IMR-90 (cell line): ENCODE results near the gene NEUROD4. TPM values are rescaled to one million over a fixed set of nuclear protein-coding genes. Genes with fewer than 3 reads are reported as not detected.

Experiments used
- ATAC-seq: fragments of 200-7000 bp; cut with Tn5 transposase; 2 replicates; pipeline ENCODE4 v1.9.1; 2020; ENCODE audit warnings: low read depth, mild to moderate bottlenecking, moderate library complexity
- BruUV-seq: library from RNA; stranded (reverse); fragments of 400-500 nt; replicated peaks from 2 replicates; lab custom pipeline; 2021; lab: Mats Ljungman, UMichigan
- CTCF ChIA-PET: fragments of 300-600 bp; formaldehyde crosslinking; extraction: SDS; loops from one replicate; lab custom pipeline; 2021; ENCODE audit warnings: antibody characterized with exemption; lab: Yijun Ruan, JAX
- POLR2A ChIA-PET: fragments of 300-600 bp; sonication (Branson Sonifier 250); formaldehyde crosslinking; loops from one replicate; lab custom pipeline; 2022; ENCODE audit warnings: antibody characterized with exemption; ENCODE audit not compliant: unreplicated experiment; lab: Charles Lee
- DNase-seq: peaks from one replicate; pipeline ENCODE4 v3.0.0; 2013
- H2AFZ ChIP-seq: replicated peaks from 2 replicates; pipeline ENCODE3; 2013; ENCODE audit warnings: low read length, mild to moderate bottlenecking; ENCODE audit not compliant: poor library complexity
- H2AK5ac ChIP-seq: 2 replicates; pipeline ENCODE4 v1.6.1; 2013; ENCODE audit warnings: low read depth, low read length, inconsistent platforms
- H2AK9ac ChIP-seq: replicated peaks from 2 replicates; pipeline ENCODE3; 2013; ENCODE audit warnings: mild to moderate bottlenecking, low read depth, low read length, moderate library complexity; ENCODE audit not compliant: poor library complexity
- H2BK120ac ChIP-seq: 2 replicates; pipeline ENCODE4 v1.6.1; 2013; ENCODE audit warnings: low read depth, low read length, inconsistent platforms
- H2BK15ac ChIP-seq: 3 replicates; pipeline ENCODE4 v1.6.1; 2013; ENCODE audit warnings: low read depth, low read length, inconsistent platforms
- H2BK20ac ChIP-seq: 2 replicates; pipeline ENCODE4 v1.6.1; 2013; ENCODE audit warnings: low read depth, mild to moderate bottlenecking, inconsistent platforms, low read length, moderate library complexity
- H2BK5ac ChIP-seq: 2 replicates; pipeline ENCODE4 v1.6.1; 2013; ENCODE audit warnings: mild to moderate bottlenecking, low read depth, low read length, inconsistent platforms; ENCODE audit not compliant: poor library complexity, severe bottlenecking
- H3K14ac ChIP-seq: replicated peaks from 2 replicates; pipeline ENCODE4 v1.6.1; 2013; ENCODE audit warnings: low read depth, low read length, inconsistent platforms
- H3K18ac ChIP-seq: 2 replicates; pipeline ENCODE4 v1.6.1; 2013; ENCODE audit warnings: low read depth, low read length, control low read depth
- H3K23ac ChIP-seq: 2 replicates; pipeline ENCODE4 v1.6.1; 2013; ENCODE audit warnings: low read depth, low read length, inconsistent platforms
- H3K27ac ChIP-seq: 2 replicates; pipeline ENCODE4 v1.5.1; 2013; ENCODE audit warnings: mild to moderate bottlenecking, control low read depth, low read length; ENCODE audit not compliant: insufficient read depth
- H3K27me3 ChIP-seq: 2 replicates; pipeline ENCODE4 v1.6.1; 2013; ENCODE audit warnings: low read length; ENCODE audit not compliant: control insufficient read depth, insufficient read depth
- H3K36me3 ChIP-seq: 2 replicates; pipeline ENCODE4 v1.6.1; 2013; ENCODE audit warnings: low read length, mixed read lengths; ENCODE audit not compliant: control insufficient read depth, insufficient read depth
- H3K4ac ChIP-seq: 2 replicates; pipeline ENCODE4 v1.6.1; 2013; ENCODE audit warnings: low read depth, low read length, inconsistent platforms
- H3K4me1 ChIP-seq: 2 replicates; pipeline ENCODE4 v1.6.1; 2013; ENCODE audit warnings: low read length, mixed read lengths; ENCODE audit not compliant: control insufficient read depth, insufficient read depth
- H3K4me2 ChIP-seq: 2 replicates; pipeline ENCODE4 v1.6.1; 2013; ENCODE audit warnings: low read depth, mild to moderate bottlenecking, control low read depth, low read length, moderate library complexity
- H3K4me3 ChIP-seq: 2 replicates; pipeline ENCODE4 v1.5.1; 2013; ENCODE audit warnings: low read depth, mild to moderate bottlenecking, control low read depth, low read length, moderate library complexity; ENCODE audit not compliant: insufficient read depth
- H3K56ac ChIP-seq: 2 replicates; pipeline ENCODE4 v1.6.1; 2013; ENCODE audit warnings: low read length, inconsistent platforms; ENCODE audit not compliant: insufficient read depth; ENCODE audit errors: extremely low read depth
- H3K79me1 ChIP-seq, 2 experiments: 2 replicates each; pipeline ENCODE4 v1.6.1; 2013; ENCODE audit warnings: low read length in 2 of 2, inconsistent platforms in 1 of 2, low read depth in 1 of 2
- H3K9ac ChIP-seq: 2 replicates; pipeline ENCODE4 v1.6.1; 2013; ENCODE audit warnings: low read depth, low read length, control low read depth
- H3K9me1 ChIP-seq: 2 replicates; pipeline ENCODE4 v1.6.1; 2013; ENCODE audit warnings: low read length, inconsistent platforms; ENCODE audit not compliant: insufficient read depth
- H3K9me3 ChIP-seq: 2 replicates; pipeline ENCODE4 v1.6.1; 2013; ENCODE audit warnings: low read length; ENCODE audit not compliant: control insufficient read depth, insufficient read depth
- H4K20me1 ChIP-seq: 2 replicates; pipeline ENCODE4 v1.6.1; 2013; ENCODE audit warnings: low read length, inconsistent platforms; ENCODE audit not compliant: insufficient read depth
- H4K5ac ChIP-seq: 2 replicates; pipeline ENCODE4 v1.6.1; 2013; ENCODE audit warnings: mild to moderate bottlenecking, low read depth, low read length, control low read depth
- H4K8ac ChIP-seq, 2 experiments: 2 replicates each; pipeline ENCODE4 v1.6.1; 2013; ENCODE audit warnings: low read depth in 2 of 2, low read length in 2 of 2, control low read depth in 1 of 2, inconsistent platforms in 1 of 2
- H4K91ac ChIP-seq: 2 replicates; pipeline ENCODE4 v1.6.1; 2013; ENCODE audit warnings: low read depth, low read length, inconsistent platforms; ENCODE audit not compliant: insufficient read depth
- CEBPB ChIP-seq: IDR thresholded peaks from 2 replicates; pipeline ENCODE4 v1.6.1; 2012; ENCODE audit warnings: low read depth, low read length, improper control_type of control experiment
- CHD1 ChIP-seq: IDR thresholded peaks from 2 replicates; pipeline ENCODE4 v1.6.1; 2012; ENCODE audit warnings: low read depth, low read length, improper control_type of control experiment
- CTCF ChIP-seq: conservative IDR thresholded peaks from 2 replicates; pipeline ENCODE4 v1.5.1; 2012; ENCODE audit warnings: mild to moderate bottlenecking, low read depth, low read length, improper control_type of control experiment
- FOS ChIP-seq: fragments of 150-350 bp; IDR thresholded peaks from 2 replicates; pipeline ENCODE4 v1.6.1; 2016; ENCODE audit warnings: low read depth, low read length
- MAFK ChIP-seq: IDR thresholded peaks from 2 replicates; pipeline ENCODE4 v1.6.1; 2012; ENCODE audit warnings: low read depth, low read length, improper control_type of control experiment
- MAZ ChIP-seq: IDR thresholded peaks from 2 replicates; pipeline ENCODE4 v1.6.1; 2012; ENCODE audit warnings: low read depth, mild to moderate bottlenecking, low read length, improper control_type of control experiment, moderate library complexity, borderline replicate concordance
- MXI1 ChIP-seq: IDR thresholded peaks from 2 replicates; pipeline ENCODE4 v1.6.1; 2012; ENCODE audit warnings: low read depth, mild to moderate bottlenecking, low read length, moderate library complexity, borderline replicate concordance
- POLR2A ChIP-seq: IDR thresholded peaks from 2 replicates; pipeline ENCODE4 v1.6.1; 2012; ENCODE audit warnings: mild to moderate bottlenecking, low read depth, low read length
- RAD21 ChIP-seq: IDR thresholded peaks from 2 replicates; pipeline ENCODE4 v1.6.1; 2012; ENCODE audit warnings: low read length, improper control_type of control experiment
- RFX5 ChIP-seq: IDR thresholded peaks from 2 replicates; pipeline ENCODE4 v1.8.0; 2012; ENCODE audit warnings: low read depth, mild to moderate bottlenecking, low read length, moderate library complexity
- USF2 ChIP-seq: fragments of 150-350 bp; IDR thresholded peaks from 2 replicates; pipeline ENCODE4 v1.6.1; 2017; ENCODE audit warnings: mild to moderate bottlenecking, antibody characterized with exemption, low read length, low read depth
- WGBS, 2 experiments: methylation state at CpG; one replicate each; pipeline versions ENCODE4 v1.1.5 to v1.1.7; 2013; ENCODE audit warnings: missing lambda C conversion rate in 2 of 2; ENCODE audit not compliant: insufficient read length in 1 of 2; ENCODE audit errors: extremely low coverage in 2 of 2; 5-methylcytosine and 5-hydroxymethylcytosine counted together
- dilution Hi-C: fragments of 300-500 bp; cut with HindIII; formaldehyde crosslinking; loops from one replicate; pipeline ENCODE4 v1.14.3; 2018; ENCODE audit warnings: low sequenced_read_pairs; ENCODE audit not compliant: unreplicated experiment
- in situ Hi-C: fragments of 300-500 bp; cut with MboI; formaldehyde crosslinking; loops from 3 replicates; pipeline ENCODE4 v1.14.3; 2019; ENCODE audit warnings: low sequenced_read_pairs, inconsistent platforms, mixed read lengths
- intact Hi-C: fragments of 100-400 bp; cut with micrococcal nuclease; formaldehyde crosslinking; loops from 2 replicates; pipeline ENCODE4 v1.10.0; 2022
- polyA plus RNA-seq, 3 experiments: library from polyadenylated mRNA; depleted of rRNA; stranded (reverse); fragments of >200 nt; gene quantifications; 2 replicates each; pipeline ENCODE4 v1.2.3, GENCODE V29; 2012; ENCODE audit warnings: low replicate concordance in 1 of 3
- total RNA-seq: library from RNA; depleted of rRNA; stranded (reverse); fragments of >200 nt; gene quantifications from 2 replicates; pipeline ENCODE4 v1.2.3, GENCODE V29; 2012

Gene NEUROD4
- total and polyA plus RNA-seq, 2 of the 4 experiments (the other 2 are of a cell fraction): not detected

- Histone ChIP-seq H2BK5ac (no peak overlapping the region), H3K9ac (no peak overlapping the region), H2BK20ac (no peak overlapping the region), H3K4me3 (no peak overlapping the region), H3K4ac (no peak overlapping the region), H3K23ac (no peak overlapping the region), H3K9me3 (no peaks in the 10 kb centered on the region), H3K79me1 (no peaks in the 10 kb centered on the region), H4K8ac (no peak overlapping the region), H4K91ac (no peak overlapping the region), H3K18ac (no peak overlapping the region), H2BK15ac (no peak overlapping the region), H2AK9ac (no peak overlapping the region), H3K56ac (no peak overlapping the region), H3K9me1 (no peaks in the 10 kb centered on the region), H4K20me1 (no peaks in the 10 kb centered on the region), H3K4me1 (no peaks in the 10 kb centered on the region), H3K4me2 (no peak overlapping the region), H2AFZ (no peak overlapping the region), H4K5ac (no peak overlapping the region), H3K36me3 (no peaks in the 10 kb centered on the region), H3K14ac (no peak overlapping the region), H2BK120ac (no peak overlapping the region), H3K27me3 (no peaks in the 10 kb centered on the region), H3K27ac (no peak overlapping the region), H2AK5ac (no peak overlapping the region)
- in situ Hi-C loops: no loop called here
- dilution Hi-C loops: no loop called here
- WGBS, 2 experiments: 0% methylated on average over 1 of the region's 2 CpGs; no CpG with 5 or more reads in 1 of the 2 experiments
- ChIA-PET CTCF (interaction anchor here (1.1 kb wide), 1 partner anchor 43 kb away, joined by 3 read pairs; no protein-coding TSS in a partner anchor), POLR2A (no interaction called here)
- ATAC-seq: no peak
- TF ChIP-seq CEBPB: no peak
- TF ChIP-seq MXI1: no peak
- TF ChIP-seq RFX5: no peak
- no peak for TF ChIP-seq CHD1
- TF ChIP-seq POLR2A: no peak
- no peak for TF ChIP-seq USF2
- TF ChIP-seq CTCF: no peak
- no peak for TF ChIP-seq RAD21
- no peak for TF ChIP-seq MAZ
- TF ChIP-seq FOS: no peak
- no peak for TF ChIP-seq MAFK
- intact Hi-C loops: no loop called here
- BruUV-seq: no TSS peak
- DNase-seq: no peak
Observed at GRCh38 chr12:55025508-55025907, 5.7 kb downstream of the NEUROD4 start.
